Head of caudate nucleus (tissue), 42 donors: ENCODE data around the gene NR5A2.
A peak's percentile ranks its signal among the peaks of the same experiment; 100 is the strongest.
"Not testable (repeated sequence)": the region's sequence is repeated elsewhere in the genome, so short reads cannot be mapped to it uniquely, and the experiment has no call there.

ENCODE experiments used
- DNase-seq, 42 donors: peaks; one replicate each; pipeline versions ENCODE4 v3.0.0 to v3.0.0-alpha.2; 2020 to 2021; ENCODE audit warnings: mixed read lengths in 7 of 42
- intact Hi-C: fragments of 100-400 bp; cut with DNase I; formaldehyde crosslinking; loops from one replicate; pipeline ENCODE4 v1.15.0; 2022

The NR5A2 gene

GRCh38 chr1:200179126-200179780 is 151.7 kb downstream of the NR5A2 start:
- intact Hi-C loops = no loop called here
- no peak for DNase-seq

- intact Hi-C loops = no loop called here
Observed at GRCh38 chr1:200179781-200180160, 152.3 kb downstream of the NR5A2 start.

DNA sequence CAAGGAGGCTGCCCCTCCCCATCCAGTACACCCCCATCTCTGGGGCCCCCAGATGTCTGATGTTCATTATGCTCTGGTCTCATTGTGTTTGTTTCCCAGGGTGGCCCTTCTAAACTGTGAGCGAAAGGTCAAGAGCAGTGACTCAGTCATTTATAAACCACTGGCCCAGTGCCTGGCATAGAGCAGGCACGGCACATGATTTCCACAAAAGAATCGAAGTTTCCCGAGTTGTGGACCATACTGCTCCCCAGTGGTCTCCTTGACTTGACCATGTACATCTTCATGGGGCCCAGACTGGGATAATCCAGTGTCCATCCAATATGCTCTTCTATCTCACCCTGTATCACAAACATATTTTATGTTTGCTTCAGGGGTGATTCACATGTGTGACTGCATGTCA is 153.3 kb downstream of the NR5A2 start:
- intact Hi-C loops = no loop called here
- DNase-seq = peak in 18 of 42 donors; percentile 5 to 62 (median 21)

More at GRCh38 chr1:200179781-200180160, 152.3 kb downstream of the NR5A2 start:
- no peak for DNase-seq

- no peak for DNase-seq
- intact Hi-C loops = no loop called here
Observed at GRCh38 chr1:200181861-200182260, 154.4 kb downstream of the NR5A2 start.

- intact Hi-C loops = no loop called here
- DNase-seq = no peak
Observed at GRCh38 chr1:200182701-200183100, 155.2 kb downstream of the NR5A2 start.

GRCh38 chr1:200183637-200184036 is 156.1 kb downstream of the NR5A2 start:
- intact Hi-C loops = no loop called here
- no peak for DNase-seq

- DNase-seq = peak in 33 of 42 donors; percentile 10 to 72 (median 33)
- intact Hi-C loops = no loop called here
Observed at GRCh38 chr1:200184196-200184595, 156.7 kb downstream of the NR5A2 start.

DNA sequence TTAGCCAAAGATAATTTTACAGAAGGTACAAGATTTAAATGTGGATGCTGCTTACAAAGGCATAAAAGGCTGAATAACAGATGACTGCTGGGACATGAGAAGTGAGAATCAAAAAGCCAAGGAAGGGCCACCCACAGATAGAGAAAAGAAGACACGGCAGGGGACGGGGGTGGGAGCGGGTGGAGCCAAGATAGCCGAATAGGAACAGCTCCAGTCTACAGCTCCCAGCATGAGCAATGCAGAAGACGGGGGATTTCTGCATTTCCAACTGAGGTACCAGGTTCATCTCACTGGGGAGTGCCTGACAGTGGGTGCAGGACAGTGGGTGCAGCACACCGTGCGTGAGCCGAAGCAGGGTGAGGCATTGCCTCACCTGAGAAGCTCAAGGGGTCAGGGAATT is 157.7 kb downstream of the NR5A2 start:
- intact Hi-C loops = not testable (repeated sequence)
- DNase-seq = peak in 33 of 42 donors; percentile 5 to 80 (median 37)

DNA sequence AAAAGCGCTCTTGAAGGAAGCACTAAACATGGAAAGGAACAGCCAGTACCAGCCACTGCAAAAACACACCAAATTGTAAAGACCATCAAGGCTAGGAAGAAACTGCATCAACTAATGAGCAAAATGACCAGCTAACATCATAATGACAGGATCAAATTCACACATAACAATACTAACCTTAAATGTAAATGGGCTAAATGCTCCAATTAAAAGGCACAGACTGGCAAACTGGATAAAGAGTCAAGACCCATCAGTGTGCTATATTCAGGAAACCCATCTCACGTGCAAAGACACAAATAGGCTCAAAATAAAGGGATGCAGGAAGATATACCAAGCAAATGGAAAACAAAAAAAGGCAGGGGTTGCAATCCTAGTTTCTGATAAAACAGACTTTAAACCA is 159.8 kb downstream of the NR5A2 start:
- DNase-seq, intact Hi-C loops: not testable (repeated sequence)

- intact Hi-C loops = no loop called here
- no peak for DNase-seq
Observed at GRCh38 chr1:200191993-200192392, 164.5 kb downstream of the NR5A2 start.

- intact Hi-C loops = no loop called here
- no peak for DNase-seq
Observed at GRCh38 chr1:200194477-200194876, 167.0 kb downstream of the NR5A2 start.

- no peak for DNase-seq
- intact Hi-C loops = no loop called here
Observed at GRCh38 chr1:200198236-200198635, 170.7 kb downstream of the NR5A2 start.

GRCh38 chr1:200205216-200205995 is 177.9 kb downstream of the NR5A2 start:
- intact Hi-C loops = no loop called here
- no peak for DNase-seq

GRCh38 chr1:200206340-200206739 is 178.8 kb downstream of the NR5A2 start:
- DNase-seq = no peak
- intact Hi-C loops = no loop called here

- intact Hi-C loops = no loop called here
- no peak for DNase-seq
Observed at GRCh38 chr1:200206761-200207160, 179.3 kb downstream of the NR5A2 start.

- intact Hi-C loops = no loop called here
- DNase-seq = no peak
Observed at GRCh38 chr1:200207711-200208126, 180.2 kb downstream of the NR5A2 start.

- DNase-seq = no peak
- intact Hi-C loops = no loop called here
Observed at GRCh38 chr1:200211157-200211556, 183.6 kb downstream of the NR5A2 start.

GRCh38 chr1:200213392-200213791 is 185.9 kb downstream of the NR5A2 start:
- intact Hi-C loops = no loop called here

DNA sequence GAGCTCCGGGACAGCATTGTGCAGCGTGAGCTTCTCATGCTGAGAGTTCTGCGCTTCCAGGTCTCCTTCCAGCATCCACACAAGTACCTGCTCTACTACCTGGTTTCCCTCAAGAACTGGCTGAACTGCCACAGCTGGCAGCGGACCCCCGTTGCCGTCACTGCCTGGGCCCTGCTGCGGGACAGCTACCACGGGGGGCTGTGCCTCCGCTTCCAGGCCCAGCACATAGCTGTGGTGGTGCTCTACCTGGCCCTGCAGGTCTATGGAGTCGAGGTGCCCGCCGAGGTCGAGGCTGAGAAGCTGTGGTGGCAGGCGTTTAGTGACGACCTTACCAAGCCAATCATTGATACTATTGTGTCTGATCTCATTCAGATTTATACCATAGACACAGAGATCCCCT is 186.4 kb downstream of the NR5A2 start:
- intact Hi-C loops = no loop called here
- DNase-seq = no peak

More at GRCh38 chr1:200213392-200213791, 185.9 kb downstream of the NR5A2 start:
- DNase-seq = no peak

DNA sequence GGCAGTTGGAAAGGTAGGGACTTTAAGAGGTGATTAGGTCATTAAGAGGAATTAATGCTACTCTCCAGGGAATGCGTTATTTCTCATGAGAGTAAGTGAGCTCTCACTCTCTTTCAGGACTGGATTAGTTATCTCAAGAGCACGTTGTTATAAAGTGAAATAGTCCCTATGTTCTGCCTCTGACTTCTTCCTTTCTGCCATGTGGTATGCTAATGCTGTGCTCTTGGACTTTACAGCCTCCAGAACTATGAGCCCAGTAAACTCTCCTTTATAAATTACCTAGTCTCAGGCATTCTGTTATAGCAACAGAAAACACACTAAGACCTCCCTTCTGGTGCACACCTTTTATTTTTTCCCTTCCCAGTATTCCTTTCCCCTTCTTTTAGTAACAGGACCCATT is 187.8 kb downstream of the NR5A2 start:
- no peak for DNase-seq
- intact Hi-C loops = no loop called here

- intact Hi-C loops = no loop called here
- DNase-seq = no peak
Observed at GRCh38 chr1:200217703-200218102, 190.2 kb downstream of the NR5A2 start.
